Epithelial cell of esophagus (primary cell): ENCODE results near the gene TNP2.
"Not testable (repeated sequence)": the region's sequence is repeated elsewhere in the genome, so short reads cannot be mapped to it uniquely, and the experiment has no call there.

Source experiments
- DNase-seq: peaks from one replicate; pipeline ENCODE4 v3.0.0; 2010; ENCODE audit warnings: low read depth
- H3K4me3 ChIP-seq: 2 replicates; pipeline ENCODE4 v1.5.1; 2011; ENCODE audit warnings: mild to moderate bottlenecking, low read length, control low read depth
- CTCF ChIP-seq: IDR thresholded peaks from 2 replicates; pipeline ENCODE4 v1.5.1; 2011; ENCODE audit warnings: low read depth, mild to moderate bottlenecking, low read length, control low read depth, inconsistent platforms; ENCODE audit not compliant: insufficient read depth; ENCODE audit errors: missing control alignments

Gene TNP2

GRCh38 chr16:11231367-11231970, 37.7 kb downstream of the TNP2 start:
- TF ChIP-seq CTCF = no peak
- no peak overlapping the region for H3K4me3 ChIP-seq
- no peak for DNase-seq

- H3K4me3 ChIP-seq = no peak overlapping the region
- no peak for DNase-seq
- TF ChIP-seq CTCF = no peak
Measured at GRCh38 chr16:11229906-11230305, 39.2 kb downstream of the TNP2 start.

GRCh38 chr16:11229432-11229831, 39.7 kb downstream of the TNP2 start:
- no peak for TF ChIP-seq CTCF
- DNase-seq = no peak
- no peak overlapping the region for H3K4me3 ChIP-seq

- no peak for TF ChIP-seq CTCF
- no peak overlapping the region for H3K4me3 ChIP-seq
Measured at GRCh38 chr16:11225677-11226549, 43.2 kb downstream of the TNP2 start.

GRCh38 chr16:11224894-11225676, 44.0 kb downstream of the TNP2 start:
- TF ChIP-seq CTCF = no peak
- no peak for DNase-seq
- H3K4me3 ChIP-seq = no peak overlapping the region

More at GRCh38 chr16:11225677-11226549, 43.2 kb downstream of the TNP2 start:
- DNase-seq = no peak

GRCh38 chr16:11224096-11224893, 44.8 kb downstream of the TNP2 start:
- DNase-seq = no peak
- TF ChIP-seq CTCF = no peak

GRCh38 chr16:11220507-11220906, 48.6 kb downstream of the TNP2 start:
- not testable (repeated sequence) for H3K4me3 ChIP-seq, DNase-seq

More at GRCh38 chr16:11224096-11224893, 44.8 kb downstream of the TNP2 start:
- no peak overlapping the region for H3K4me3 ChIP-seq
